Stimulated activated effector memory CD8-positive, alpha-beta T cell treated with anti-CD3 and anti-CD28 coated beads, Interleukin-12 subunit alpha, Interleukin-12 subunit beta, amount 100 ng/mL, for 72 hours (primary cell): ENCODE measurements around the gene SFXN3.
A peak's percentile ranks its signal among the peaks of the same experiment; 100 is the strongest.

Experiments
- ATAC-seq: fragments of 150-1000 bp; cut with Tn5 transposase; 2 replicates; pipeline ENCODE4 v1.10.0; 2021
- DNase-seq, 2 donors: peaks; one replicate each; pipeline ENCODE4 v3.0.0; 2021 to 2022; ENCODE audit warnings: low spot score in 2 of 2
- H3K27ac Mint-ChIP-seq: one replicate; pipeline ENCODE4 v1.8.0; 2022; ENCODE audit warnings: mild to moderate bottlenecking, mixed read lengths
- H3K36me3 Mint-ChIP-seq: one replicate; pipeline ENCODE4 v1.8.0; 2022; ENCODE audit warnings: mild to moderate bottlenecking, mixed read lengths
- H3K4me1 Mint-ChIP-seq: one replicate; pipeline ENCODE4 v1.8.0; 2022; ENCODE audit warnings: mixed read lengths
- H3K4me3 Mint-ChIP-seq: one replicate; pipeline ENCODE4 v1.8.0; 2022; ENCODE audit warnings: mild to moderate bottlenecking, mixed read lengths
- H3K9me3 Mint-ChIP-seq: one replicate; pipeline ENCODE4 v1.8.0; 2022; ENCODE audit warnings: mixed read lengths

Gene SFXN3

GRCh38 chr10:101052285-101052684, 21.3 kb downstream of the SFXN3 start:
- Mint-ChIP-seq H3K4me3 (no peak overlapping the region), H3K27ac (no peak overlapping the region), H3K9me3 (no peaks in the 10 kb centered on the region), H3K36me3 (peaks cover 6% of the 10 kb centered on the region), H3K4me1 (peaks cover 26% of the 10 kb centered on the region)
- ATAC-seq = no peak
- DNase-seq = no peak

- H3K9me3 Mint-ChIP-seq = no peaks in the 10 kb centered on the region
- H3K27ac Mint-ChIP-seq = no peak overlapping the region
- DNase-seq = no peak
- ATAC-seq = no peak
- H3K36me3 Mint-ChIP-seq = peaks cover 12% of the 10 kb centered on the region
- H3K4me3 Mint-ChIP-seq = no peak overlapping the region
- H3K4me1 Mint-ChIP-seq = peaks cover 20% of the 10 kb centered on the region
These were observed 22.5 kb downstream of the SFXN3 start for GRCh38 chr10:101053516-101053915.

GRCh38 chr10:101054351-101054750, 23.3 kb downstream of the SFXN3 start:
- ATAC-seq (no peak), DNase-seq (no peak)
- H3K27ac Mint-ChIP-seq = no peak overlapping the region
- no peak overlapping the region for H3K4me3 Mint-ChIP-seq
- H3K9me3 Mint-ChIP-seq = no peaks in the 10 kb centered on the region
- H3K4me1 Mint-ChIP-seq = peaks cover 15% of the 10 kb centered on the region
- H3K36me3 Mint-ChIP-seq = peaks cover 12% of the 10 kb centered on the region

GRCh38 chr10:101054876-101055275, 23.8 kb downstream of the SFXN3 start:
- Mint-ChIP-seq H3K27ac (no peak overlapping the region), H3K4me1 (peaks cover 20% of the 10 kb centered on the region), H3K9me3 (no peaks in the 10 kb centered on the region), H3K36me3 (peaks cover 15% of the 10 kb centered on the region), H3K4me3 (no peak overlapping the region)
- ATAC-seq = no peak
- no peak for DNase-seq

- no peak for DNase-seq
- Mint-ChIP-seq H3K9me3 (no peaks in the 10 kb centered on the region), H3K4me1 (peaks cover 19% of the 10 kb centered on the region), H3K4me3 (no peak overlapping the region), H3K36me3 (peaks cover 21% of the 10 kb centered on the region), H3K27ac (no peak overlapping the region)
- no peak for ATAC-seq
These were observed 24.4 kb downstream of the SFXN3 start for GRCh38 chr10:101055411-101055810.

- ATAC-seq = no peak
- DNase-seq = no peak
- peaks cover 26% of the 10 kb centered on the region for H3K36me3 Mint-ChIP-seq
- H3K9me3 Mint-ChIP-seq = no peaks in the 10 kb centered on the region
- H3K27ac Mint-ChIP-seq = peak overlapping the region; percentile 63
- peaks cover 14% of the 10 kb centered on the region for H3K4me1 Mint-ChIP-seq
- H3K4me3 Mint-ChIP-seq = no peak overlapping the region
These were observed 25.5 kb downstream of the SFXN3 start for GRCh38 chr10:101056365-101057151.

GRCh38 chr10:101060036-101060950, 29.3 kb downstream of the SFXN3 start:
- H3K4me3 Mint-ChIP-seq = peak overlapping the region; percentile 93
- DNase-seq = peak; percentile 94
- peak overlapping the region; percentile 97 for H3K27ac Mint-ChIP-seq
- peaks cover 21% of the 10 kb centered on the region for H3K4me1 Mint-ChIP-seq
- H3K9me3 Mint-ChIP-seq = no peaks in the 10 kb centered on the region
- peak; percentile 70 for ATAC-seq
- peaks cover 26% of the 10 kb centered on the region for H3K36me3 Mint-ChIP-seq

- H3K36me3 Mint-ChIP-seq = peaks cover 24% of the 10 kb centered on the region
- peak overlapping the region; percentile 97 for H3K27ac Mint-ChIP-seq
- H3K9me3 Mint-ChIP-seq = no peaks in the 10 kb centered on the region
- H3K4me3 Mint-ChIP-seq = peak overlapping the region; percentile 93
- ATAC-seq (peak; percentile 72), DNase-seq (peak in 1 of 2 donors; percentile 98)
- peaks cover 21% of the 10 kb centered on the region for H3K4me1 Mint-ChIP-seq
These were observed 30.1 kb downstream of the SFXN3 start for GRCh38 chr10:101060951-101061623.

- Mint-ChIP-seq H3K27ac (peak within 1 kb of the TSS; percentile 97), H3K4me3 (peak within 1 kb of the TSS; percentile 93), H3K36me3 (peaks cover 20% of the 10 kb centered on the region), H3K4me1 (peaks cover 21% of the 10 kb centered on the region), H3K9me3 (no peaks in the 10 kb centered on the region)
- DNase-seq (no peak), ATAC-seq (no peak)
These were observed 30.7 kb downstream of the SFXN3 start, which contains the start of gene KAZALD1 for GRCh38 chr10:101061624-101062231. Gene KAZALD1 (plus strand): TSS chr10:101061989. CDS start chr10:101062593, 604 bp downstream.

- peaks cover 26% of the 10 kb centered on the region for H3K4me1 Mint-ChIP-seq
- peak overlapping the region; percentile 97 for H3K27ac Mint-ChIP-seq
- peaks cover 19% of the 10 kb centered on the region for H3K36me3 Mint-ChIP-seq
- DNase-seq (peak; percentile 47 to 75), ATAC-seq (peak; percentile 53)
- no peaks in the 10 kb centered on the region for H3K9me3 Mint-ChIP-seq
- H3K4me3 Mint-ChIP-seq = peak overlapping the region; percentile 93
These were observed 31.4 kb downstream of the SFXN3 start for GRCh38 chr10:101062232-101063049.

- DNase-seq = no peak
- Mint-ChIP-seq H3K4me1 (peaks cover 29% of the 10 kb centered on the region), H3K27ac (no peak overlapping the region), H3K9me3 (no peaks in the 10 kb centered on the region), H3K4me3 (peak overlapping the region; percentile 93), H3K36me3 (peaks cover 13% of the 10 kb centered on the region)
- ATAC-seq = no peak
These were observed 32.1 kb downstream of the SFXN3 start for GRCh38 chr10:101063050-101063525.

- H3K4me1 Mint-ChIP-seq = peaks cover 29% of the 10 kb centered on the region
These were observed 32.7 kb downstream of the SFXN3 start for GRCh38 chr10:101063548-101064414.

GRCh38 chr10:101064415-101065030, 33.5 kb downstream of the SFXN3 start:
- DNase-seq = no peak
- Mint-ChIP-seq H3K9me3 (no peaks in the 10 kb centered on the region), H3K4me1 (peaks cover 26% of the 10 kb centered on the region), H3K4me3 (no peak overlapping the region), H3K27ac (no peak overlapping the region), H3K36me3 (peaks cover 13% of the 10 kb centered on the region)
- ATAC-seq = no peak

More at GRCh38 chr10:101063548-101064414, 32.7 kb downstream of the SFXN3 start:
- no peaks in the 10 kb centered on the region for H3K9me3 Mint-ChIP-seq
- peaks cover 13% of the 10 kb centered on the region for H3K36me3 Mint-ChIP-seq
- DNase-seq = no peak
- no peak overlapping the region for H3K27ac Mint-ChIP-seq
- ATAC-seq = no peak
- H3K4me3 Mint-ChIP-seq = peak overlapping the region; percentile 93
